ENCODE results near the gene DOCK10. TPM values are rescaled to one million over a fixed set of nuclear protein-coding genes. Genes with fewer than 3 reads are reported as not detected.
"Not testable (repeated sequence)": the region's sequence is repeated elsewhere in the genome, so short reads cannot be mapped to it uniquely, and the experiment has no call there.

DOCK10 gene
- total and polyA plus RNA-seq, 3 donors from 2014 or later, result 2.9 to 20.2 (median 11.4) TPM

GRCh38 chr2:224922142-224922727 lies 120.0 kb downstream of the DOCK10 start:
- H3K36me3 ChIP-seq (ENCODE audit: low read depth, missing control alignments), result no peaks in the 10 kb centered on the region
- no peak overlapping the region for H3K4me3 ChIP-seq
- 74 to 84% methylated on average over 2 of the region's 2 CpGs for WGBS, 2 donors
- no peaks in the 10 kb centered on the region for H3K27me3 ChIP-seq
- H3K27ac ChIP-seq, result no peak overlapping the region
- H3K4me1 ChIP-seq, result peaks cover 5% of the 10 kb centered on the region
- DNase-seq, result no peak
- no peak for TF ChIP-seq POLR2A (IDR thresholded peaks at IDR 0.05)
- no peak for TF ChIP-seq CTCF (IDR thresholded peaks at IDR 0.05)
- no peaks in the 10 kb centered on the region for H3K9me3 ChIP-seq
- intact Hi-C loops (cut with DNase I; ENCODE audit: low total_unique reads), result no loop called here

GRCh38 chr2:224919472-224920110 lies 122.7 kb downstream of the DOCK10 start:
- H3K4me1 ChIP-seq, result no peaks in the 10 kb centered on the region
- DNase-seq, result no peak
- intact Hi-C loops (cut with DNase I; ENCODE audit: low total_unique reads), result no loop called here
- 65 to 78% methylated on average over 8 of the region's 8 CpGs for WGBS, 2 donors
- no peaks in the 10 kb centered on the region for H3K27me3 ChIP-seq
- H3K27ac ChIP-seq, result no peak overlapping the region
- no peaks in the 10 kb centered on the region for H3K36me3 ChIP-seq (ENCODE audit: low read depth, missing control alignments)
- H3K4me3 ChIP-seq, result no peak overlapping the region
- no peak for TF ChIP-seq POLR2A (IDR thresholded peaks at IDR 0.05)
- TF ChIP-seq CTCF (IDR thresholded peaks at IDR 0.05), result no peak
- no peaks in the 10 kb centered on the region for H3K9me3 ChIP-seq

- H3K27me3 ChIP-seq, result no peaks in the 10 kb centered on the region
- no peak overlapping the region for H3K4me3 ChIP-seq
- no peak overlapping the region for H3K27ac ChIP-seq
- no peaks in the 10 kb centered on the region for H3K36me3 ChIP-seq (ENCODE audit: low read depth, missing control alignments)
- H3K4me1 ChIP-seq, result no peaks in the 10 kb centered on the region
- no peak for DNase-seq
- intact Hi-C loops (cut with DNase I; ENCODE audit: low total_unique reads), result no loop called here
- WGBS, 2 donors, result 71 to 80% methylated on average over 4 of the region's 4 CpGs
- H3K9me3 ChIP-seq, result no peaks in the 10 kb centered on the region
- TF ChIP-seq CTCF (IDR thresholded peaks at IDR 0.05) (no peak), POLR2A (IDR thresholded peaks at IDR 0.05) (no peak)
These were observed 123.4 kb downstream of the DOCK10 start for GRCh38 chr2:224918626-224919471.

- 92 to 94% methylated on average over 5 of the region's 5 CpGs for WGBS, 2 donors
- H3K27ac ChIP-seq; intact Hi-C loops (cut with DNase I; ENCODE audit: low total_unique reads); H3K4me3 ChIP-seq; H3K9me3 ChIP-seq; DNase-seq; H3K27me3 ChIP-seq; H3K4me1 ChIP-seq; H3K36me3 ChIP-seq (ENCODE audit: low read depth, missing control alignments): not testable (repeated sequence)
These were observed 125.0 kb downstream of the DOCK10 start for GRCh38 chr2:224917246-224917645.

- TF ChIP-seq CTCF (IDR thresholded peaks at IDR 0.05), result no peak
- no peaks in the 10 kb centered on the region for H3K36me3 ChIP-seq (ENCODE audit: low read depth, missing control alignments)
- no peak overlapping the region for H3K4me3 ChIP-seq
- intact Hi-C loops (cut with DNase I; ENCODE audit: low total_unique reads), result no loop called here
- no peaks in the 10 kb centered on the region for H3K27me3 ChIP-seq
- H3K4me1 ChIP-seq, result peaks cover under 1% of the 10 kb centered on the region
- H3K9me3 ChIP-seq, result no peaks in the 10 kb centered on the region
- WGBS, 2 donors, result 94 to 96% methylated on average over 1 of the region's 1 CpG
- H3K27ac ChIP-seq, result no peak overlapping the region
- DNase-seq, result no peak
These were observed 127.1 kb downstream of the DOCK10 start for GRCh38 chr2:224915136-224915535.

Measured in testis (tissue), 3 donors.